Measurements from ENCODE around the gene SCARB1.

DNA sequence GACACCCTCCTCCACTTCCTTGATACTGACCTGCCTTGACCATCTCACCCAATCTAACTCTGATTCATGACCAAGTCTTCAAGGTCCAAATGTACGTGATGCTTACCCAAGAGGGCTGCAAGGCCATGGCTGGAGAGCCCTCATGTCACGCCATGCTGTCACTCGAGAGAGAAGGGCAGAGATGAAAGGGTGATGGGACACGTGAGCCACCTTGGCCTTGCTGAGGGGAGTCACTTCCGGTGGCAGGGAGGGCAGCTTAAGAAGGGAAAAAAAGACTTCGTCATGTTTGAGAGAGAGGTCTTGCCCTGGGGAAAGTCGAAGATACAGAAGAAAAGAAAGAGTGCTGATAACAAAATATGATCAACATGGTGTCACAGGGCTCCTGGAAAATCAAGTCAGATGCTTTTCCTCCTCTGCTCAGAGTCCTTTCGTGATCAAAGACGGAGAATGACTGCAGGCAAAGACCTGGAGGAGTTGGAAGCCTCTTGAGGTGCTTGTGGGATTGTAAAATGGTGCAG lies 3.3 kb upstream of the SCARB1 start:
- TF ChIP-seq POLR2A (IDR thresholded peaks at IDR 0.05), result no peak
- TF ChIP-seq, protein P1, sequence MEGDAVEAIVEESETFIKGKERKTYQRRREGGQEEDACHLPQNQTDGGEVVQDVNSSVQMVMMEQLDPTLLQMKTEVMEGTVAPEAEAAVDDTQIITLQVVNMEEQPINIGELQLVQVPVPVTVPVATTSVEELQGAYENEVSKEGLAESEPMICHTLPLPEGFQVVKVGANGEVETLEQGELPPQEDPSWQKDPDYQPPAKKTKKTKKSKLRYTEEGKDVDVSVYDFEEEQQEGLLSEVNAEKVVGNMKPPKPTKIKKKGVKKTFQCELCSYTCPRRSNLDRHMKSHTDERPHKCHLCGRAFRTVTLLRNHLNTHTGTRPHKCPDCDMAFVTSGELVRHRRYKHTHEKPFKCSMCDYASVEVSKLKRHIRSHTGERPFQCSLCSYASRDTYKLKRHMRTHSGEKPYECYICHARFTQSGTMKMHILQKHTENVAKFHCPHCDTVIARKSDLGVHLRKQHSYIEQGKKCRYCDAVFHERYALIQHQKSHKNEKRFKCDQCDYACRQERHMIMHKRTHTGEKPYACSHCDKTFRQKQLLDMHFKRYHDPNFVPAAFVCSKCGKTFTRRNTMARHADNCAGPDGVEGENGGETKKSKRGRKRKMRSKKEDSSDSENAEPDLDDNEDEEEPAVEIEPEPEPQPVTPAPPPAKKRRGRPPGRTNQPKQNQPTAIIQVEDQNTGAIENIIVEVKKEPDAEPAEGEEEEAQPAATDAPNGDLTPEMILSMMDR (IDR thresholded peaks at IDR 0.05), result no peak
